H1 (cell line): Measurements from ENCODE around the gene PFDN4. TPM values are rescaled to one million over a fixed set of nuclear protein-coding genes. Genes with fewer than 3 reads are reported as not detected.

ENCODE experiments used
- BCL11A ChIP-seq, 2 experiments: IDR thresholded peaks; one replicate each; pipeline ENCODE4 v1.6.1; 2011; ENCODE audit warnings: low read depth in 2 of 2, low read length in 2 of 2, mild to moderate bottlenecking in 2 of 2
- CHD7 ChIP-seq: fragments of 300-600 bp; sonication (generic); IDR thresholded peaks from 2 replicates; pipeline ENCODE4 v1.7.1; 2012; ENCODE audit warnings: low read length, moderate library complexity, mild to moderate bottlenecking, inconsistent platforms; ENCODE audit not compliant: insufficient replicate concordance
- CREB1 ChIP-seq: IDR thresholded peaks from 2 replicates; pipeline ENCODE4 v1.6.1; 2012; ENCODE audit warnings: inconsistent platforms
- CTBP2 ChIP-seq: IDR thresholded peaks from 2 replicates; pipeline ENCODE4 v1.7.0; 2011; ENCODE audit warnings: borderline replicate concordance, mild to moderate bottlenecking, moderate library complexity, mixed read lengths, low read length; ENCODE audit not compliant: insufficient read depth, insufficient read length
- FOSL1 ChIP-seq: IDR thresholded peaks from 2 replicates; pipeline ENCODE4 v1.6.1; 2011; ENCODE audit warnings: mild to moderate bottlenecking, low read depth, low read length, moderate library complexity; ENCODE audit not compliant: insufficient read depth
- HDAC2 ChIP-seq, 2 experiments: fragments of 300-600 bp in 1 of 2; sonication (generic) in 1 of 2; IDR thresholded peaks; 2 replicates each; pipeline ENCODE4 v1.6.1; 2011 to 2012; ENCODE audit warnings: low read depth in 2 of 2, low read length in 2 of 2, mild to moderate bottlenecking in 2 of 2, moderate library complexity in 2 of 2, borderline replicate concordance in 1 of 2, inconsistent platforms in 1 of 2
- USF2 ChIP-seq: IDR thresholded peaks from 2 replicates; pipeline ENCODE4 v1.6.1; 2011; ENCODE audit warnings: low read length, improper control_type of control experiment
- polyA plus RNA-seq, 7 experiments: library from polyadenylated mRNA; depleted of rRNA in 3 of 7; stranded (reverse) in 5 of 7; unstranded in 2 of 7; fragments of >200 nt in 5 of 7; fragments of 200-250 nt in 2 of 7; gene quantifications; 1 replicate in 5 of 7; 2 replicates in 1 of 7; 4 replicates in 1 of 7; pipeline versions ENCODE4 v1.2.1 to v1.2.3, GENCODE V29; 2011 to 2013; ENCODE audit warnings: missing spikeins in 2 of 7, mixed read lengths in 2 of 7
- total RNA-seq: library from RNA; stranded (reverse); fragmentation: NEBNext Ultra II Directional; extraction: Animal tissue kit (Norgen Biotek cat#: 25700); gene quantifications from 2 replicates; pipeline ENCODE4 v1.2.1, GENCODE V29; 2021

Gene PFDN4
- total and polyA plus RNA-seq, 2 of the 8 experiments (the other 6 are each of a cell fraction or from before 2014, with no cell fraction given): 41.9 to 96.8 TPM

GRCh38 chr20:54207743-54208547 lies at the start of gene PFDN4 (continued):
- TF ChIP-seq CHD7 (no peak), BCL11A (IDR thresholded peaks at IDR 0.05; ENCODE audit: low read depth in 2 of 2, low read length in 2 of 2) (no peak), CTBP2 (no peak), CREB1 (no peak), FOSL1 (no peak), HDAC2 (IDR thresholded peaks at IDR 0.05; ENCODE audit: borderline replicate concordance in 1 of 2, low read depth in 2 of 2, low read length in 2 of 2) (peak in 1 of 2 experiments; percentile 77; a peak in 2 of 4 replicates), USF2 (no peak)
